Measurements from ENCODE around the gene SPAG17.

SPAG17 gene

GRCh38 chr1:118004312-118004711, 180.7 kb downstream of the SPAG17 start:
- Mint-ChIP-seq H3K27me3 (ENCODE audit: low read depth) (peaks cover 5% of the 10 kb centered on the region), H3K4me3 (no peak overlapping the region), H3K9me3 (no peaks in the 10 kb centered on the region), H3K4me1 (ENCODE audit: low read depth) (no peaks in the 10 kb centered on the region), H3K27ac (no peak overlapping the region), H3K36me3 (ENCODE audit: low read depth) (no peaks in the 10 kb centered on the region)
- no peak for DNase-seq (ENCODE audit: low spot score)

GRCh38 chr1:117985973-117986372, 199.1 kb downstream of the SPAG17 start:
- Mint-ChIP-seq H3K4me1 (ENCODE audit: low read depth) (no peaks in the 10 kb centered on the region), H3K9me3 (no peaks in the 10 kb centered on the region), H3K4me3 (no peak overlapping the region), H3K27ac (no peak overlapping the region), H3K27me3 (ENCODE audit: low read depth) (peaks cover 10% of the 10 kb centered on the region), H3K36me3 (ENCODE audit: low read depth) (no peaks in the 10 kb centered on the region)
- no peak for DNase-seq (ENCODE audit: low spot score)

- Mint-ChIP-seq H3K4me3 (no peak overlapping the region), H3K9me3 (no peaks in the 10 kb centered on the region), H3K4me1 (ENCODE audit: low read depth) (no peaks in the 10 kb centered on the region), H3K27me3 (ENCODE audit: low read depth) (peaks cover 10% of the 10 kb centered on the region), H3K27ac (no peak overlapping the region), H3K36me3 (ENCODE audit: low read depth) (no peaks in the 10 kb centered on the region)
- DNase-seq (ENCODE audit: low spot score): no peak
Observed at GRCh38 chr1:117985239-117985638, 199.8 kb downstream of the SPAG17 start.

GRCh38 chr1:117981455-117982192, 203.4 kb downstream of the SPAG17 start:
- H3K4me3 Mint-ChIP-seq: no peak overlapping the region
- H3K4me1 Mint-ChIP-seq (ENCODE audit: low read depth): no peaks in the 10 kb centered on the region
- peaks cover 7% of the 10 kb centered on the region for H3K27me3 Mint-ChIP-seq (ENCODE audit: low read depth)
- H3K9me3 Mint-ChIP-seq: no peaks in the 10 kb centered on the region
- no peak overlapping the region for H3K27ac Mint-ChIP-seq
- no peaks in the 10 kb centered on the region for H3K36me3 Mint-ChIP-seq (ENCODE audit: low read depth)
- no peak for DNase-seq (ENCODE audit: low spot score)

GRCh38 chr1:117976381-117976780, 208.6 kb downstream of the SPAG17 start:
- Mint-ChIP-seq H3K36me3 (ENCODE audit: low read depth) (no peaks in the 10 kb centered on the region), H3K4me3 (no peak overlapping the region), H3K4me1 (ENCODE audit: low read depth) (no peaks in the 10 kb centered on the region), H3K27ac (no peak overlapping the region), H3K9me3 (no peaks in the 10 kb centered on the region), H3K27me3 (ENCODE audit: low read depth) (peaks cover 2% of the 10 kb centered on the region)
- DNase-seq (ENCODE audit: low spot score): no peak

- H3K9me3 Mint-ChIP-seq: no peaks in the 10 kb centered on the region
- no peak for DNase-seq (ENCODE audit: low spot score)
- H3K4me1 Mint-ChIP-seq (ENCODE audit: low read depth): no peaks in the 10 kb centered on the region
- no peaks in the 10 kb centered on the region for H3K36me3 Mint-ChIP-seq (ENCODE audit: low read depth)
- no peak overlapping the region for H3K27ac Mint-ChIP-seq
- H3K27me3 Mint-ChIP-seq (ENCODE audit: low read depth): peaks cover 2% of the 10 kb centered on the region
- no peak overlapping the region for H3K4me3 Mint-ChIP-seq
Observed at GRCh38 chr1:117971777-117972176, 213.3 kb downstream of the SPAG17 start.

GRCh38 chr1:117970252-117970651, 214.8 kb downstream of the SPAG17 start:
- no peaks in the 10 kb centered on the region for H3K9me3 Mint-ChIP-seq
- no peak overlapping the region for H3K4me3 Mint-ChIP-seq
- no peaks in the 10 kb centered on the region for H3K36me3 Mint-ChIP-seq (ENCODE audit: low read depth)
- no peak overlapping the region for H3K27ac Mint-ChIP-seq
- peaks cover 2% of the 10 kb centered on the region for H3K27me3 Mint-ChIP-seq (ENCODE audit: low read depth)
- no peak for DNase-seq (ENCODE audit: low spot score)
- H3K4me1 Mint-ChIP-seq (ENCODE audit: low read depth): no peaks in the 10 kb centered on the region

GRCh38 chr1:117967881-117968280, 217.1 kb downstream of the SPAG17 start:
- Mint-ChIP-seq H3K27ac (no peak overlapping the region), H3K4me3 (no peak overlapping the region), H3K4me1 (ENCODE audit: low read depth) (peaks cover 2% of the 10 kb centered on the region), H3K36me3 (ENCODE audit: low read depth) (no peaks in the 10 kb centered on the region), H3K9me3 (no peaks in the 10 kb centered on the region), H3K27me3 (ENCODE audit: low read depth) (no peaks in the 10 kb centered on the region)
- no peak for DNase-seq (ENCODE audit: low spot score)

GRCh38 chr1:117967477-117967876, 217.6 kb downstream of the SPAG17 start:
- H3K27ac Mint-ChIP-seq: no peak overlapping the region
- H3K9me3 Mint-ChIP-seq: no peaks in the 10 kb centered on the region
- H3K4me3 Mint-ChIP-seq: no peak overlapping the region
- H3K27me3 Mint-ChIP-seq (ENCODE audit: low read depth): no peaks in the 10 kb centered on the region
- no peak for DNase-seq (ENCODE audit: low spot score)
- peaks cover 2% of the 10 kb centered on the region for H3K4me1 Mint-ChIP-seq (ENCODE audit: low read depth)
- no peaks in the 10 kb centered on the region for H3K36me3 Mint-ChIP-seq (ENCODE audit: low read depth)

- H3K27ac Mint-ChIP-seq: no peak overlapping the region
- no peak for DNase-seq (ENCODE audit: low spot score)
- H3K4me1 Mint-ChIP-seq (ENCODE audit: low read depth): peaks cover 2% of the 10 kb centered on the region
- no peaks in the 10 kb centered on the region for H3K27me3 Mint-ChIP-seq (ENCODE audit: low read depth)
- no peak overlapping the region for H3K4me3 Mint-ChIP-seq
- H3K9me3 Mint-ChIP-seq: no peaks in the 10 kb centered on the region
- no peaks in the 10 kb centered on the region for H3K36me3 Mint-ChIP-seq (ENCODE audit: low read depth)
Observed at GRCh38 chr1:117964290-117965038, 220.6 kb downstream of the SPAG17 start.

- peaks cover 25% of the 10 kb centered on the region for H3K36me3 Mint-ChIP-seq (ENCODE audit: low read depth)
- no peaks in the 10 kb centered on the region for H3K27me3 Mint-ChIP-seq (ENCODE audit: low read depth)
- H3K27ac Mint-ChIP-seq: no peak overlapping the region
Observed at GRCh38 chr1:117959364-117959763, 225.7 kb downstream of the SPAG17 start.

GRCh38 chr1:117952386-117952785, 232.6 kb downstream of the SPAG17 start:
- H3K4me3 Mint-ChIP-seq: no peak overlapping the region
- DNase-seq (ENCODE audit: low spot score): no peak
- peaks cover 43% of the 10 kb centered on the region for H3K36me3 Mint-ChIP-seq (ENCODE audit: low read depth)
- H3K27ac Mint-ChIP-seq: no peak overlapping the region
- no peaks in the 10 kb centered on the region for H3K9me3 Mint-ChIP-seq
- H3K4me1 Mint-ChIP-seq (ENCODE audit: low read depth): no peaks in the 10 kb centered on the region
- H3K27me3 Mint-ChIP-seq (ENCODE audit: low read depth): no peaks in the 10 kb centered on the region

More at GRCh38 chr1:117959364-117959763, 225.7 kb downstream of the SPAG17 start:
- DNase-seq (ENCODE audit: low spot score): no peak
- H3K4me1 Mint-ChIP-seq (ENCODE audit: low read depth): peaks cover 2% of the 10 kb centered on the region
- H3K9me3 Mint-ChIP-seq: no peaks in the 10 kb centered on the region
- no peak overlapping the region for H3K4me3 Mint-ChIP-seq

GRCh38 chr1:117942293-117942692, 242.7 kb downstream of the SPAG17 start:
- Mint-ChIP-seq H3K36me3 (ENCODE audit: low read depth) (peaks cover 46% of the 10 kb centered on the region), H3K4me1 (ENCODE audit: low read depth) (no peaks in the 10 kb centered on the region), H3K4me3 (no peak overlapping the region), H3K9me3 (no peaks in the 10 kb centered on the region), H3K27ac (no peak overlapping the region), H3K27me3 (ENCODE audit: low read depth) (no peaks in the 10 kb centered on the region)
- DNase-seq (ENCODE audit: low spot score): no peak

GRCh38 chr1:117933769-117934168, 251.3 kb downstream of the SPAG17 start:
- Mint-ChIP-seq H3K9me3 (no peaks in the 10 kb centered on the region), H3K27ac (no peak overlapping the region), H3K36me3 (ENCODE audit: low read depth) (peaks cover 28% of the 10 kb centered on the region), H3K4me1 (ENCODE audit: low read depth) (peaks cover 30% of the 10 kb centered on the region), H3K27me3 (ENCODE audit: low read depth) (no peaks in the 10 kb centered on the region), H3K4me3 (no peak overlapping the region)
- no peak for DNase-seq (ENCODE audit: low spot score)

All from T-helper 2 cell treated with Interferon-gamma antibody and Interleukin-4, amounts not matched to agents 5 μg/mL and 100 μg/mL, for 36 hours (primary cell).